RPMI7951 (cell line): Measurements from ENCODE around the gene XG. TPM values are rescaled to one million over a fixed set of nuclear protein-coding genes. Genes with fewer than 3 reads are reported as not detected.
"Not testable (repeated sequence)": the region's sequence is repeated elsewhere in the genome, so short reads cannot be mapped to it uniquely, and the experiment has no call there.

ENCODE experiments used
- DNase-seq: peaks from one replicate; pipeline ENCODE4 v3.0.0-alpha.2; 2012; ENCODE audit warnings: low read depth
- total RNA-seq: library from RNA; depleted of rRNA; stranded (reverse); fragments of >200 nt; shearing (Covaris generic); gene quantifications from 2 replicates; pipeline ENCODE4 v1.2.3, GENCODE V29; 2014

XG gene
- total RNA-seq, 1 experiment from 2014 or later: not detected

- no peak for DNase-seq
Measured at GRCh38 chrX:2733286-2733685, 18.6 kb upstream of the XG start.

GRCh38 chrX:2735270-2735669 lies 16.6 kb upstream of the XG start:
- no peak for DNase-seq

- DNase-seq: no peak
Measured at GRCh38 chrX:2740672-2741071, 11.2 kb upstream of the XG start.

- no peak for DNase-seq
Measured at GRCh38 chrX:2741386-2741785, 10.5 kb upstream of the XG start.

GRCh38 chrX:2746250-2746649 lies 5.6 kb upstream of the XG start:
- DNase-seq: not testable (repeated sequence)

- DNase-seq: no peak
Measured at GRCh38 chrX:2748171-2748814, 3.5 kb upstream of the XG start.

GRCh38 chrX:2748815-2749188 lies 3.0 kb upstream of the XG start:
- no peak for DNase-seq

GRCh38 chrX:2751291-2751690 lies 549 bp upstream of the XG start:
- no peak for DNase-seq

GRCh38 chrX:2752441-2752840 lies 601 bp downstream of the XG start:
- DNase-seq: not testable (repeated sequence)

GRCh38 chrX:2755163-2755715 lies 3.4 kb downstream of the XG start:
- not testable (repeated sequence) for DNase-seq

GRCh38 chrX:2756548-2756947 lies 4.7 kb downstream of the XG start:
- DNase-seq: no peak

GRCh38 chrX:2761246-2761645 lies 9.4 kb downstream of the XG start:
- DNase-seq: no peak

- not testable (repeated sequence) for DNase-seq
Measured at GRCh38 chrX:2762671-2763070, 10.8 kb downstream of the XG start.

GRCh38 chrX:2764766-2765548 lies 13.1 kb downstream of the XG start:
- DNase-seq: not testable (repeated sequence)

GRCh38 chrX:2765549-2765830 lies 13.7 kb downstream of the XG start:
- DNase-seq: no peak

GRCh38 chrX:2766906-2767305 lies 15.1 kb downstream of the XG start:
- DNase-seq: no peak

- peak; percentile 31 for DNase-seq
Measured at GRCh38 chrX:2767631-2768455, 16.0 kb downstream of the XG start.

GRCh38 chrX:2769615-2770014 lies 17.8 kb downstream of the XG start:
- DNase-seq: no peak

- DNase-seq: not testable (repeated sequence)
Measured at GRCh38 chrX:2773166-2774055, 21.6 kb downstream of the XG start.

- DNase-seq: no peak
Measured at GRCh38 chrX:2774057-2774456, 22.2 kb downstream of the XG start.

GRCh38 chrX:2774776-2775175 lies 22.9 kb downstream of the XG start:
- no peak for DNase-seq
